A172 (cell line): ENCODE measurements around the gene DERL3. TPM values are rescaled to one million over a fixed set of nuclear protein-coding genes. Genes with fewer than 3 reads are reported as not detected.

Experiments
- DNase-seq: peaks from one replicate; pipeline ENCODE4 v3.0.0-alpha.2; 2015; ENCODE audit warnings: low spot score
- total RNA-seq: library from RNA; depleted of rRNA; stranded (reverse); fragments of >200 nt; shearing (Covaris generic); gene quantifications from 2 replicates; pipeline ENCODE4 v1.2.3, GENCODE V29; 2014

Gene DERL3
- total RNA-seq, 1 experiment from 2014 or later = 0.79 TPM

DNA sequence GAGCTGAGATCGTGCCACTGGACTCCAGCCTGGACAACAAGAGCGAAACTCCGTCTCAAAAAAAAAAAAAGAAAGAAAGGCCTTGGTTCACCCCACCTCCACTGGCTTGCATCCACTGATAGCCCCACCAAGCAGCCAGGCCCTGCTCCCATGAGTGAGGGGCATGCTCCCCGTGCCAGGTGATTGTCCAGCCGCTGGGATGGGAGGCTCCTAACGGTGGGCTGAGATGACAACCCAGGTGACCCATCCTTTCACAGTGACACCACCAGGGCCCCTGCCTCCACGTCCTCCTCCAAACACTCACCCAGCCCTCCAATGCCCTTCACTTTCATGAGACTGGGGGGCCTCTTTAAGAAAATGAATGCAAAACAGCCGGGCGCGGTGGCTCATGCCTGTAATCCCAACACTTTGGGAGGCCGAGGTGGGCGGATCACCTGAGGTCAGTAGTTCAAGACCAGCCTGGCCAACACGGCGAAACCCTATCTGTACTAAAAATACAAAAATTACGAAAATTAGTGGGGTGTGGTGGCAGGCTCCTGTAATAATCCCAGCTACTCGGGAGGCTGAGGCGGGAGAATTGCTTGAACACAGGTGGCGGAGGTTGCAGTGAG lies 8.6 kb upstream of the DERL3 start:
- no peak for DNase-seq

DNA sequence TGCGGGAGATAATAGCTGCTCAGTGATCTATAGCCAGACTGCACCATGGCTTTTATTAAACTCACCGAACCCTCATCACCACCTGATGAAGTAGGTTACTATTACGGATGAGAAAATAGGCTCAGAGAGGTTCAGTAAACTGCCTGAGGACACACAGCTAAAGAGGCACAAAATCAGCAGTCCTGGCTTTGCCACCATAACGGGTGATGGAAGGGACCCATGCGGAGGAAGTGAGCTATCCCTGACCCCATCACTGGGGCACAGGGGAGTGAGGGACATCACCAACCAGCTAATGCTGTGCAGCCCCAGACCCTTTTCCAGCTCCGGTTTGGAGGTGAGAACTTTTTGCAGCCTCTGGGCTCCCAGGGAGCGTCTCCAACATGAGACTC lies 7.3 kb upstream of the DERL3 start:
- no peak for DNase-seq

DNA sequence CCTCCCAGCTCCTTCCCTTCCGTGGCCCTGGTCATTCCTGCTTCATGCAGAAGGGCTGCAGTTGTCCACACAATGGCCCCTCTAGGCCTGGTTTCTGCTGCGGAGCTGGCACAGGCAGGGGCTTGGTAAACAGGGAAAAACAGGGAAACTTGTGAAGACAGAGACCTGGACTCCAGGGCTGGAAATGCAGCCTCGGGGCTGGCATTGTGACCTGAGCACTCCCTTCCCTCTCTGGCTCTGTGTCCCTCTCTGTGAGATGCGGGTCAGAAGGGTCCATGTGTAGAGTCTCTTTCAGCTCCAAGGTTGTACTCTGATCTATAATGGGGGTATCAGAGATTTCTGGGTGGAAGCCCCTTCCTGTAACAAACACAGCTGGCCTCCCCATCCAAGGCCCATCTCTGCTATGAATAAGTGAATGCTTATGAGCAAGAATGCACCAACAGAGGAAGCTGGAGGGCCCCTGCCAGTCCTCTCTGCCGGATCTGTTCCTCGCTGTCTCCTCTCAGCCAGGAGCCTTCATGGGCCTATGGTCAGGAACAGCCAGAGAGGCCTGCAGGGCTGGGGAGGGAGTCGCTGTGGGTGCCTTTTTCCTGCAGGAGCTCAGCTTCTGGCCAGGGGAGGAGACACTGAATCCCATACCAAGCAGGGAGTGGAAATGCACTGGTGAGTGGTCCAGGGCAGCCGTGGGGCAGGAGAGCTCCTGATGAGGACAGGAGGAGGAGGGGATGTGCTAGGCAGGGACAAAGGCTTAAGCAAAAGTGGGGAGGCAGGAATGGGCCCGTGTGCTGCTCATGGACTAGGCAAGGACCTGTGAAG lies 6.7 kb upstream of the DERL3 start:
- DNase-seq = no peak

DNA sequence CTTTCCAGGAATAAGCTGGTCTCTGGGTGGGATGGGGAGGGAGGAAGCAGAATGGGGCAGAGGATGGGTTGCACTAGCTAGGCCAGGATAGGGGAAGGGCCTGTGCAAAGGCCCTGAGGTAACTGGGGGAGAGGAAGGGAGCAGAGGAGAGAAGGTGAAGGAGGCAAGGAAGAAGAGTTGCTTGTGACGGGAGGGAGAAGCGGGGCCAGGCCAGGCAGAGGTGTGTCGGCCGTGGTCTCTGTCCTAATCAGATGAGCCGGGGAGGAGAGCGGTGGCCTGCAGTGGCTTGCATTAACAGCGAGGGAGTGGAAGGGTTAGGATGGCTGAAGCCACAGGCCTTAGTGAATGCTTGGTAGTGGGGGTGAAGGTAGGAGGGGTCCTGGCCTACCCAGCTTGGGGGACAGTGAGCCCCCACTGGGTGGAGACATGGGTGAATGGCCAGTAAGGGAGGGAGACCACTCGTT lies 6.0 kb upstream of the DERL3 start:
- DNase-seq = no peak

DNA sequence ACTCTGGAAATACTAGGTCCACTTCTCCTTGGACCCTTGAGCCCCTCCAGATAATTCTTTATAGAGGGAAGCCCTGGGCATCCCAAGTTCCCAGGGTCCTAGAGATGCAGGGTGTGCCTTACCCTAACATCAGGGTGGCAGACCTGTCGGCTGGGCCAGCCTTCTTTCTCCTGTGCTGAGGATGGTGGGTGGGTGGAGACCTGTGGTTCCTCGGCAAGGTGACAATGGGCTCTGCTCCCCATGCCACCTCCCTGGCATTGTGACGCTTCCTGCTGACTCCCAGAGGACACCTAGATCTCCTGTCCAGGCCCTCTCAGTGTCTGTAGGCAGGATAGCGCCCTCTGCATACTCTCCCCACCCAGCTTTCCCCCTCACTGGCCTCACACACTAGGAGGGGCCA lies 3.8 kb upstream of the DERL3 start:
- no peak for DNase-seq

DNA sequence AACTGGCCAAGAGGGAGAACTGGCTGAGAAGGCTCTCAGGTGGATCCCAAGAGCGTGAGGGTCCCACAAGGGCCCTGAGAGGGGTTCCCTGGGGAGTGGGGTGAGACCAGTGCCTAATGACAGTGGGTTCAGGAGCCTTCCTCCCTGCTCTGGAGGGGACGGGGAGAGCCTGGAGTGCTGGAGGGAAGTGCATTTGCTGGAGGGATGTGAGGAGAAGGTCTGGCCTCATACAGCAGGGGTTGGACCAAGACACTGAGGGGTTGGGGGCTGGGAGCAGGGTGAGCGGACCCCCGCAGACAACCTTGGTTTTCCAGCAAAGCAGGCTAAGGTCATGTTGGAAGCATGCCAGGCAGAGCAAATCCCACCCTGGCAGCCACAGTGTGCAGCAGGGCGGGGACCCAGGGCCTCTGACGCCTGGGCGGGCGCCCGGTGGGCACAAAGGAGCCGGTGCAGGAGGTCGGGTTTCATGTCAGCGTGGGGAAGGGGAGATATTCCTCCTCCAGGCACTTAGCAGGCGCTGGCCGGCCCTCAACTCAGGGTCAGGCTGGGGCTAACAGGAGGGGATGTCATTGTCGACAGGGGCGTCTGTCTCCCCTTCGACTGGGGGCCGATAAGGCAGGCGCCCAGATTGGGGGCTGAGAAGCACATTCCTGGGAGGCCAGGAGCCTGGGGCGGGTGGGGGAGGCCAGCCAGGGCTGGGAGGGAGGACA lies 3.1 kb upstream of the DERL3 start:
- DNase-seq = no peak

DNA sequence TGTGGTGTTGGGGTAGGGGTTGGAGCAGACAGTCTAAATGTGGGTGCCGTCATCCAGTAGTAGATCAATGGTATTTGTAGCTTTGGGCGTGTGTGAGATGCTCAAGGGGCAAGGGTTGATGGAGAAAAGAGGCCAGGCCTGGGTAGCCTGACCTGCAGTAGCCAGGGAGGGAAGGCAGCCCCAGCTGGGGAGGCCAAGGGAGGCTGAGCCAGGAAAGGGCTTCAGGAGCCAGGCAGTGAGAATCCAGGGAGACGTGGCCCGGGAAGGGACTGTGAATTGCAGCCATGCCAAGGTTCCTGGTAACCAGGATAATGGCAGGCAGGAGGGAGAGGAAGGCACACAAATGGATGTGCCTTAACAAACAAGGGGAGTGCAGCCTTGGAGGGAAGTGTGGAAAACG lies 2.5 kb upstream of the DERL3 start:
- DNase-seq = no peak

DNA sequence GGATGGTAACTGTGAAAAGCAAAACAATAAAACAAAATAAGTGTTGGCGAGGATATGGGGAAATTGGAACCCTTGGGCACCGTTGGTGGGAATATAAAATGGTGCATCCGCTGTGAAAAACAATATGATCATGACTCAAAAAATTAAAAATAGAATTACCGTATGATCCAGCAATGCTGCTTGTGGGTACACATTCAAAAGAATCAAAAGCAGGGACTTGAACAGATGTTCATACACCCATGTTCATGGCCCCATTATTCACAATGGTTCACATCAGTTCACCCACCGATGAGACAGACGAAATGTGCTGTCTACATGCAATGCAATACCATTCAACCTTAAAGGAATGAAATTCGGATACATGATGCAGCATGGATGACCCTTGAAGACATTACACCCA lies 1.2 kb upstream of the DERL3 start:
- DNase-seq = no peak

DNA sequence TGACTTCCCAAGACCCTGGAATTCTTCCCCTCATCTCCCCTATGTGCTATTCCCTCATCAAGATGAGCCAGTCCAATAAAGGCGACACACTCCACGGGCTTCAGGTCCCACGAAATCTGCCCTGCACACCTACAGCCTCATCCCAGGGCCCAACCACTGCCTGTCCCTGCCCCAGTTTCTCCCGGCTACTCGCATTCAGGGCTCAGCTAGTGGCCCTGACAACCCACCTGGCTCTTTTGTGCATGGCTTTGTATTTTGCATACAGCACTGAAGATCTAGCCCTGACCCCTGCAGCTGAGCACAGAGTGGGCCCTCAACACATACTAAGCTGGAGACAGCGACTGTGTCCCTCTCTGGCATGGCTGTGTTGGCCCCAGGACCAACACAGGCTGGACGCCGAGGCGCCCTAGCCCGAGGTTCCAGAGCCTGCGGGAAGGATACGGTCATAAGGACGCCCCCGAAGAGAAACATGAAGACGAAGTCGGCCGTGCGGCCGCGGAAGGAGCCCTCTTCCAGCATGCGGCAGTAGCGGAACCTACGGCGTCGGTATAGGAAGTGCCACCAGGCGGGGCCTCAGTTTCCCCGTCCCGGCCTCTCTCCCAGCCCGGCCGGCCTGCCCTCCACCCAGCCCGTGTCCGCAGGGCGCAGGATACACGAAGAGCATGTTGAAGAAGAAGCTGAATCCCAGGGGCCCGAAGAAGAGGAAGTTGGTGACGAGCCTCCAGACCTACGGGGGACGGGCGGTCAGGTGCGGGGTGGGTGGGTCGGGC lies 710 bp downstream of the DERL3 start:
- DNase-seq = no peak

DNA sequence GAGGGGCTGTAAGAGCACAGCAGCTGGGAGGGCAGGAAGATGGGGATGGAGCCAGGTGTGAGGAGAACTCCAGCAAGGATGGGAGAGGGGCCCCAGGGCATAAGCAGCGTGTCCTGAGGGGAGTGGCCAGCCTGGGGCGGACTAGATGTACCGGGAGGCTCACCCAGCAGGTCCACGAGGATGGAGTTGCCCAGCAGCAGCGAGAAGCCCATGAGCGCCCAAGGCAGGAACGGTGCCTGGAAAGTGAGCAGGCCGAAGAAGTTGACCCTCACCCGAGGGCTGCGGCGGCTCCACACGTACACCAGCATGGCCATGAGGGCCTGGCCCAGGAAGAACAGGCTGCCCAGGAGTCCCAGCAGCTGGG lies 1.3 kb downstream of the DERL3 start:
- no peak for DNase-seq

DNA sequence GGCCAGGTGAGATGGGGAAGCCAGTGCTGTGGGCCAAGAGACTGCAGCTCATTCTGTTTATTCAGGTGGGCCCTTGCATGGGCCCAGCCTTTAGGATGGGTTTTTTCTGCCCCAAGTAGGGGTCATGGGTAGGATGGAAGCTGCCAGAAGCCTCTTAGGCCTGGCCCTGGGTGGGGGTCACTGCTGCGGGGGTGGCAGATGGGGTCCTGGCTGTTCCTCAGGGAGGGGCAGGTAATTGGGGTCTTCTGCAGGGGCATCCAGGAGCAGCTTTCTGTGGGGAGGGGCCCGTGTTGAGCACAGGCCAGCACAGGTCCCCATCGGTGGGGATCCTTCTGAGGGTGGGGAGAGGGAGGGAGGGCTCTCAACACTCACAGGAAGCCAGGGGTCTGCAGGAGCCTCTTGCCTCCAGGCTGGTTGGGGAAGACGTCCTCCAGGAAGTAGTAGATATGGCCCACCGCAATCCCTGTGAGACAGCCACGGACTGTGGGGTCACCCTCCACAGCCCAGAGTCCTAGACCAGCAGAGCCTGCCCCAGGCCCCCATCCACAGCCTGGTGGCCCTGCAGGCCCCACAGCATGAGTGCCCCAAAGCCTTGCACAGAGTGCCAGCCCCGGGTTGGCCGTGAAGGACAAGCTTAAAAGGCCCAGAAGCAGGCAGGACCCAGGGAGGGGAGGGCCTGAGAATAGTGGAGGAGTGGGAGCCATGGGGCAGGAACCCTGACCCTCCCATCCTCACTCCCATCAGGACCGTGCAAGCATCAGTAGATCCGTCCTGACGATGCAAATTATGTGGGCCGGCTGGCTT lies 1.9 kb downstream of the DERL3 start:
- no peak for DNase-seq

DNA sequence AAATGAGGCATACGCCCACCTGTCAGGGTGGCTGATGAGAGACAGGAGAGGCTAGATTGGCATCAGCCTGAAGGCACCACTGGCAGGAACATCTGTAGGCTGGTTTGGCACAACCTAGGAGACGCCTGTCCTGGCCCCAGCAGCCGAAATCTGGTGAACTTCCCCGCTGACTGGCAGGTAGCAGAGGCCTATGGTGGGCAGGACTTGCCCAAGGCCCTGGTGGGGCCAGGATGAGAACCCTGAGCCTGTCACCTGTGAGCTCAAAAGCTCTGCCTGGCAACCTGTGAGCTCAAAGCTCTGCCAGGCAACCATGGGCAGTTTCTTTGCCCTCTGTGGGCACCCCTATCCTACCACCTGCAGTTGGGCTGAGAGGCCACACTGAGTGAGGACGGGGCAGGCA lies 2.5 kb downstream of the DERL3 start:
- no peak for DNase-seq

DNA sequence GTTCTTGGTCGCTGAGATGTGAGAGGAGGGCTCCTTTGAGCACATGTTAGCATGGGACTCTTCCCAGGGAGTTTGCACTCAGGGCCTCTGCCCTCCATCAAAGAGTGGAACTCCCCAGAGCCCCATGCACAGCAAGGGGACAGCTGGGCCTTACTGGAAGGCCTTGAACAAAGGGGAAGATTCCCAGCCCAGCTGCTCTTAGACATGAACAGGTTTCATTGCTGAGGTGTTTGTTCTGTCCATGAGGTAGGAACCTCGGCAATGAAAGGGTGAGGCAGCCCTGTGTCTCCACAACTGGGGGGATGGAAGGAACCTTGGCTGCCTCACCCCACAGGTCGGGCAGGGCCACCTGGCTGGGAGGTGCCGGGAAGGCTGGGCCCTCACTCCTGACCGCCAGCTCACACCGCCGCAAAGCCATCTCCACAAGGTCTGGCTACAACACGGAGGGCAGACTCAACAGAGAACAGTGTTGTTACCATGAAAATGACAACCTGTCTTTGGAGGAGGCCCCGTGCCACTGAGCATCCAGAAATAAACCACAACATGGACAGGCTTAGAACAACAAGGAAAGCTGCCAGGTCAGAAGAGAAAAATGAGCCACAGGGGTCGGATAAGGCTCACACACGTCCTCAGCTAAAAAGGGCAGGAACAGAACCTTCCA lies 3.2 kb downstream of the DERL3 start:
- no peak for DNase-seq

DNA sequence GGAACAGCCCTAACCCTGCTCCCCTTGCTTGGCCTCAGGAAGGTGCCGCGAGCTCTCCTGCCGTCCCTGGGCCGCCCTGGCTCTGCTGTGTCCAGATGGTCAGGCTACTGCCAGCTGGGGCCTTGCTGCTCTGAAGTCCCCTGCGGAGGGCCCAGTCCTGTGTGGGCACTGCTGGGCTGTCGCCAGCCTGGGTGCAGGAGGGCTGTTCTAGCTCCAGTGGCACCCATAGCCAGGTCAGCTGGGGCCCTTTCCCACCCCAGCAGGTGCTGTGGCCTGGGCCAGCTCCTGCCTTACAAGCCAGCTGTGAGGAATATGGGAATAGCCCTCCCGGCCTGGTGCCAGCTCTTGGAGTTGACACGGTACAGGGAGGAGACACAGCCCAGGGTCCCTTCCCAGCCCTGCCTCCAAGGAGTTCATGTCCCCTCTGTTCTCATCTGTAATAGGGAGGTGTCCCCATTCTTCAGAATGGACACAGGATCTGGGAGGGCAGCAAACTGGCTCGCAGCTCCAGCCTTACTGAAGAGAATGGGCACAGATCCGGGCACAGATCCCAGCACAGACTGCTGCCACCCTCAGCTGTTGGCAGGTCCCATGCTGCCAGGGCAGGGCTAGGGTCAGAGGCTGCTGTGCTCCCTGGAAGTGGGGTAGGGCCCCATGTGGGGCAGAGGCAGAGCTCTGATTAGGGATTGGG lies 3.9 kb downstream of the DERL3 start:
- no peak for DNase-seq

DNA sequence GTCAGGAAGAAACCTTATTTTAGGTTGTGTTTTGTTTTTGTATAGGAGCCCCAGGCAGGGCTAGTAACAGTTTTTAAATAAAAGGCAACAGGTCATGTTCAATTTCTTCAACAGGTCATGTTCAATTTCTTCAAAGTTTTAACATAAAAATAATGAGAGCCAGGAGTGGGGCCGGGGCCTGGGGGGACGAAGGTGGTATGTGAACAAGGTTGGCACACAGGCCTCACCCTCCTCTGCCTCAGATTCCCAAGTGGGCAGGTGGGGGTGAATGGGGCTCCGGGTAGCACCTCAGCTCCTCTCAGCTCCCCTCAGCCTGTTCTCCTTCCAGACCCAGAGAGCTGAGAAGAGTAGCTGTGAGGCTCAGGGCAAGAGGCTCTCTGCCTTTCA lies 4.4 kb downstream of the DERL3 start:
- DNase-seq = no peak

DNA sequence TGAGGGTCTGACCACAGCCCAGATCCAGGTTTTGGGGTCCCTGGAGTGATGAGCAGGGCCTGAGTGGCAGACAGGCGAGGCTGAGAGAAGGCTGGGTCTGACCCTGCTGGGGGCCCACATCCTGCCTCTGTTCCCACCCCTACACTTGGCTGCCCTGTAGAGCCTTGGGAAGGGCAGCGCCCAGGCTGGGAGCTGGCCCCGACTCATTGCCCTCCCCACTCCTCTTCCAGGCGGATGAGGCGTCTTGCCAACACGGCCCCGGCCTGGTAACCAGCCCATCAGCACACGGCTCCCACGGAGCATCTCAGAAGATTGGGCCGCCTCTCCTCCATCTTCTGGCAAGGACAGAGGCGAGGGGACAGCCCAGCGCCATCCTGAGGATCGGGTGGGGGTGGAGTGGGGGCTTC lies 4.9 kb downstream of the DERL3 start:
- no peak for DNase-seq

DNA sequence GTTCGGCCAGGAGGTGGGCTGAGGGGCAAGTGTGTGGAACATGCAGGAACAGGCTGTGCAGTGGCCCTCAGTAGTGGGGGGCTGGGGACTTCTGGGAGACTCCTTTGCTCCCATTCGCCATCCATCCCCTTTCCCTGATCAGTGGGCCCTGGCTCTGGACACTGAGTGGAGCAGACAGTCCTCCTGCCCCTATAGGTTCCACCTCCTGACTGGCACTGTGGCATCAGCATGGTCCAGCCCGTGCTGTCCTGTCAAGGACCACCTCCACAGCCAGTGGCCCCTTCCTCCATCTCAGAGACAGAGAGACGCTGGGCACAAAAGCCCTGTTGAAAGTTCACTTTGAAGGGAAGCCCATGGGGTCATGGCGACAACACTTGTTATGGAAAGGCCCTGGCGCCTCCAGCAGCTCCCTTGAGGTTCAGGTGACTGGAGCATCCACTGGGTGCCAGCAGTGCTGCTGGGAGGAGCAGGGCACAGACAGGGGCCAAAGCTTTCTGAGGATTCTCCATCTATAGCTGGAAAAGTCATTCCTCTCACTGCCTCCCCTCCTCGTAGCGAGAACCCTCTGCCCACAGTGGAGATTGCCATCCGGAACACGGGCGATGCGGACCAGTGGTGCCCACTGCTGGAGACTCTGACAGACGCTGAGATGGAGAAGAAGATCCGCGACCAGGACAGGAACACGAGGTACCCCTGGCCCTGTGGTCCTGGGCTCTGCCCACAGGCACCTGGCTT lies 5.6 kb downstream of the DERL3 start:
- no peak for DNase-seq

DNA sequence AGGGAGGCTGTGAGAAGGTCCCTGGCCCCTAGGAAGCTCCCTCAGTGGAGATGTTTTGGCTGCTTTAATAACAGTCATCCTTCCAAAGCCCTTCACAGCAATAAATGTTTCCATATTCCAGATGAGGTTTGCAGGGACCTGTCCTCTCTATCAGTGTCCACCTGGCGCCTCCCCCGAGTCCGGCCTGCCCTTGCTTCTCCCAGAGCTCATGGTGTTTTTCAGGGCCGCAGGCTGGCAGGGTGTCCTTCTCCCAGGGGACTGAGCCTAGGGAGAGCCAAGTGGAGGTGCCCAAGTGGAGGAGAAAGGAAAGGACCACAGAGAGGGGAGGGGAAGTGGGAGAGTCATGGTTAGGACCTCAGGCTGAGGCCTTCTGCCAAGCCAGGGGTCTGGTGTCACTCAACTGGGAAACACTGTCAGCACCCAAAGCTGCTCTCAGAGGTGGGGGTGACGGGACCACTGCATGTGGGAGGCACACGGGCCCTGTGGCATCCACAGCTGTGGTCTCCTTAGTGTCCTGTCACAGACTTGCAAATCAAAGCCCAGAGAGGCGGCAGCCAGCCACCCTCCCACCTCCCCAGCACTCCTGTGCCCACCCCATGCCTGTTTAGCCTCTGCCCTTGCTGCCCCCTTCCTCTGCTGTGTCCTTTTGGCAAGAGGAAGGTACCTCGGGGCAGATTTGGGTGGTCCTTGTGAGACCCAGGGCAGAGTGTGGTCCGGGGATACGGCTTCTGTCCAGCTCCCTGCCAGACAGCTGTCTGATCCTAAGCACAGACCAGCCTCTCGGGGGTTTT lies 6.4 kb downstream of the DERL3 start:
- no peak for DNase-seq

DNA sequence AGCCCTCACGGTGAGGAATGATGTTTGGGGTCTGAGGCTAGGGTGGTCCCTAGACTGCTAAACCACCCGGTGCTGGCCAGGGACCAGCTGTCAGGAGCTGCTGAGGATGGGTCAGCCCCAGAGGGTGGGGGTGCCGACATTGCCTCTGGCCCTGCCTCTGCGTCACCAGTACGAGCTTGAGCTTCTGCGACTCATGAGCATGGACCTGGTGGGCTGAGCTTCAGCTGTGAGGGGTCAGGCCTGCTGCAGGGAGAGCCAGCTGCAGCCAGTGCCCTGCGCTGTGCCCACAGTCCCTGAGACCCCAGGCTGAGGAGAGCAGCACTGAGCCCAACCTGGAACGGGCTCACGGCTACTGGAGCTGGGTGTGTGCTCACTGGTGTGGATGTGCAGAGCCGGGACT lies 7.0 kb downstream of the DERL3 start:
- no peak for DNase-seq
